H54 (cell line): ENCODE measurements around the gene TSHZ1.

Experiments
- DNase-seq: peaks from one replicate; pipeline ENCODE4 v3.0.0; 2011; ENCODE audit warnings: low spot score, mixed read lengths; ENCODE audit not compliant: insufficient read length
- FAIRE-seq: peaks from 3 replicates; lab custom pipeline; 2011; peaks lifted over from hg19 to GRCh38; lab: Jason Lieb, UNC
- POLR2A ChIP-seq: IDR thresholded peaks from 2 replicates; pipeline ENCODE4 v1.6.1; 2011; ENCODE audit warnings: low read depth, mild to moderate bottlenecking, low read length

Gene TSHZ1

GRCh38 chr18:75261430-75262223, 51.0 kb downstream of the TSHZ1 start:
- FAIRE-seq (no peak), DNase-seq (no peak)
- no peak for TF ChIP-seq POLR2A

DNA sequence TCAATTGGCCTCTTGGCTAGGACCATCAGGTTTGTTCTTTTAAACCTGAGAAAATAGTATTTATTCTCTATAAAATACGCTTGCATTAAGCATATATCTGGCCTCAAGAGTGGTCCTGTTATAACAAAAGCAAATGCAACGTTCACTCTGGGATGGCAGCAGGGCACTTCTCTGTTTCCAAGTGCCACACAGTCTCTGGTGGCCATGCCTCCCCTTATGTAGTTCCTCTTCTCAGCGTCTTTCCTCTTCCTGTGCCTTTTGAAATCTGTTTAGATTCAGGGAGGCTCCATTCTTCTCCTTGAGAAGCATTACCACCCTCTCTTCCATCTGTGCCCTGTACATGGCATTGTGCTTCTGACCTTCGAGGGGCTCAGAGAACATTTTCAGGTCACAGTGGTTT, 51.9 kb downstream of the TSHZ1 start:
- DNase-seq (no peak), FAIRE-seq (no peak)
- TF ChIP-seq POLR2A: no peak

GRCh38 chr18:75264195-75264594, 53.6 kb downstream of the TSHZ1 start:
- no peak for DNase-seq
- TF ChIP-seq POLR2A: no peak
- FAIRE-seq: no peak

DNA sequence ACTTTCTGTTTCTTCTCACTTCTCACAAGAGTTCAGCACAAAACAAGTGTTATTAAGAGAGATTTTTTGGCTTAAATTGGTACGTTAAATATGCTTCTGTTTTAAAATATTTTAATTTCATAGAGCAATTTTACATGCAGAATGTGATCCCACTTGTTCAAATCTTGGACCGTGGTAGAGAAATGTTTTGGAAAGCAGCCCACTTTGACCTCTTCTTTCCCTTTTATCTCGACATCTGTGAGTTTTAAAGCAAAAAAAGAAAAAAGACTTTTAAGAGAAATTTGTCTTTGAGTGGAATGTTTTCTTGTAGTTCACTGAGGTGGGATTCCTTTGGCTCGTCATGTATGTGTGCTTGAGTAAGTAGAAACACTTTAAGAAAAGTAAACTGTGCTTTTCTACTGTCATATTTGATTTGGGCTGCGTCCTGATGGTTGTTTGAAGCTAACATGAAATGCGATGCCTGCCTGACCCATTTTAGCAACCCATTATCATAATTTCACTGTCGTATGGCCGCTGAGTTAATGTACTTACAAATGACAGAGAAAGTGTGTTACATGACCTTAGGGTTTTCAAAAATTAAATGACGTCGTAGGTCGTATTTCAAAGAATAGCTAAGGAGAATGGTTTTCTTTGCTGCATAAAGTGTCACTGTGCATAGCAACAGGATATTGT, 54.5 kb downstream of the TSHZ1 start:
- no peak for FAIRE-seq

DNA sequence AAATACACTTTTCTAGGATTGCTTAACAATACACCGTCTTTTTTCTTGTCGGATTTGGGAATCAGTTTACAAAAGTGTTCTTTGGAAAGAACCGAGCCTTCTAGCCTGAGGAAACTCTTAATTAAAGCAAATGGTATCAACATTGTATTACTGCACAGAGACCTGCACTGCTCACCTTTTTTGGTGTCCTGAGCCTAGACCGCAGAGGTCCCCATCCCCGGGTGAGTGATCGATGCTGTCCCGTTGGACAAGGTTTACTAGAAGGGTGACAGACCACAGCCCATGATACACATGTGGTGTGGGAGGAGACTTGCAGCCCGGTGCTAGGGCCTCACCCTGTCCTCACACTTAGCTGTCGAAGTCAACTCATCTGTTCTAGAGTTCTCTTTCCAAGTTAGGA, 55.3 kb downstream of the TSHZ1 start:
- DNase-seq (no peak), FAIRE-seq (no peak)
- no peak for TF ChIP-seq POLR2A

More for the DNA sequence above, 54.5 kb downstream of the TSHZ1 start:
- no peak for TF ChIP-seq POLR2A
- DNase-seq: no peak

DNA sequence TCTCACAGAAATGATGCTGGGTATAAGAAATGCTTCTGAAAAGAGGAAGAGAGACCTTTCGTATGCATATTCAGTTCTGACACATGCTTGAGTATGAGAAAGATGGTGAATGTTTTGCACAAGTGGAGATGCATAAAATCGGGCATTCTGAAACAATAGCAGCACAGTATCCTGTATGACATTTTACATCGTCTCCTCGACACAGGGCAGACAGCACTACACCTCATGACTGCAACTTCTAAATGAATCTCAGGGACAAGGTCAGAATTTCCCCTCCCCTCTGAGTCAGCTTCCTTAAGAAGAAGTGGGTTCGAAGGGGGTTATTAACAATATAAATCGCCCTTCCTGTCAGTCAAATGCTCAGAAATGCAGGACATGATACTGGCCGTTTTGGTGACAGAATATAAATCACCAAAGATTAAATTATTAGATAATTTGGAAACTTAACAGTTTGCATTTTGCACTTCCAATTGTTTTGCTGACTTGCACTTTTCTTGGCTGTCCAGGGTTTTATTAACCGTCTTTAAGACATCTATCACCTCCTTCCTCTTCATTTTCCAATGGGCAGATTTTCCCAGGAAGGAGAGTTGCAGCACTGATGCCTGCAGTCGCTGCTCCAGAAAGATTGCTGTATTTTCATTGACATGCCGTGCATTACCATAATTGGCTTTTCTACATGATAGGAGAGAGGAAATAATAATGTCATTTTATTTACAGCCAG, 57.2 kb downstream of the TSHZ1 start:
- FAIRE-seq: no peak
- no peak for DNase-seq
- no peak for TF ChIP-seq POLR2A

- TF ChIP-seq POLR2A: no peak
- no peak for FAIRE-seq
These were observed 57.7 kb downstream of the TSHZ1 start for GRCh38 chr18:75268364-75268646.

GRCh38 chr18:75269124-75269680, 58.6 kb downstream of the TSHZ1 start:
- FAIRE-seq: no peak
- no peak for TF ChIP-seq POLR2A
- no peak for DNase-seq

More at GRCh38 chr18:75268364-75268646, 57.7 kb downstream of the TSHZ1 start:
- no peak for DNase-seq

DNA sequence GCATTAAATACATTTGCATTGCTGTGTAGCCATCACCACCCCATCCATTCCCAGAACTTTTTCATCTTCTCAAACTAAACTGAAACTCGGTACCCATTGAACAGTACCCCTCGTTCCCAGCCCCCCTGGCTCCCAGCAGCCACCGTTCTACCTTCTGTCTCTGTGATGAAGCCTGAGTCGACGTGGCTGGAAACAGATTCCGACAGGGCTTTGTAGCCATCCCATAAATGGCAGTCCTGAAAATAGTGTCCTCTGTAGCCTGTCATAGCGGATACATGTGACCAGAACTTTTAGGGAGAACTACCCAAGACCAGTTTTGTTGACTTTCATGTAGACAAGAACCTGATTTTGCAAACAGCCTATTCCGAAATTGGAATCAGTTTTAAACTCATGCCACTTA, 59.1 kb downstream of the TSHZ1 start:
- no peak for DNase-seq
- no peak for FAIRE-seq
- no peak for TF ChIP-seq POLR2A

GRCh38 chr18:75271952-75272351, 61.4 kb downstream of the TSHZ1 start:
- TF ChIP-seq POLR2A: no peak
- no peak for DNase-seq
- no peak for FAIRE-seq

DNA sequence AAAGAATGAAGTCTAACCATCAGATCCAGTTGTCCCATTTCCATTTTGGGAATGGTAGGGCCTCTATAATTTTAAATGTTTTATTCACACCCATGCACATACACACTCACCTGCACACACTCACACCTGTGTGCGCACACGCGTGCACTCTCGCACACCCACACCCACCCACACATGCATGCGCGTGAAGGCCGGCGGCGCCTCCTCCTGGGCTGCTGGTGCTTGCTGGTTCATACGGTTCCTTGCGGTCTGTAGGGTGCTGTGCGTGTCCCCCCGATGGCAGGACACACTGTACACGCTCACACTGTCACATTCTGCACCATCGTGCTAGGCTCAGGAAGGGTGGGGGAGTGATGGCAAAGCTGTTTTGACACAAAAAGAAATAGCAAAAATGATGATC, 63.2 kb downstream of the TSHZ1 start:
- DNase-seq (no peak), FAIRE-seq (no peak)
- no peak for TF ChIP-seq POLR2A

DNA sequence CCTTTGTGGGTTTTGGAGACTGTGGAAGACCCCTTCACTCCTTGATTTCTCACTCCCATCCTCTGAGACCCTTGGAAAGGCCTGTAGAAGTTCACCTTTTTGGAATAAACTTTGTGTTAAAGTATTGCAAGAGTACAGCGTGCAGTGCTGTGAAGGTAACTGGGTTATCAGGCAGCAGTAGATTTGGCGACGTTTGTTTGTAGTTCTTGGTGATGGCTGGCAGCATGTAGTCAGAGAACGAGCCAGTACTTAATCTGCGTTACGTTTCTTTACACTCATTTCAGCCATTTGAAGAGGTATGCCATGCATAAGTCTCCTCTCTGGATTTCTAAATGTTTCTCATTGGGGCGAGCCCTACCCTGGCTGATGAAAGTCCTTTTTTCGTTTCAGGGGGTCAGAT, 64.6 kb downstream of the TSHZ1 start:
- FAIRE-seq: no peak
- DNase-seq: no peak
- no peak for TF ChIP-seq POLR2A

DNA sequence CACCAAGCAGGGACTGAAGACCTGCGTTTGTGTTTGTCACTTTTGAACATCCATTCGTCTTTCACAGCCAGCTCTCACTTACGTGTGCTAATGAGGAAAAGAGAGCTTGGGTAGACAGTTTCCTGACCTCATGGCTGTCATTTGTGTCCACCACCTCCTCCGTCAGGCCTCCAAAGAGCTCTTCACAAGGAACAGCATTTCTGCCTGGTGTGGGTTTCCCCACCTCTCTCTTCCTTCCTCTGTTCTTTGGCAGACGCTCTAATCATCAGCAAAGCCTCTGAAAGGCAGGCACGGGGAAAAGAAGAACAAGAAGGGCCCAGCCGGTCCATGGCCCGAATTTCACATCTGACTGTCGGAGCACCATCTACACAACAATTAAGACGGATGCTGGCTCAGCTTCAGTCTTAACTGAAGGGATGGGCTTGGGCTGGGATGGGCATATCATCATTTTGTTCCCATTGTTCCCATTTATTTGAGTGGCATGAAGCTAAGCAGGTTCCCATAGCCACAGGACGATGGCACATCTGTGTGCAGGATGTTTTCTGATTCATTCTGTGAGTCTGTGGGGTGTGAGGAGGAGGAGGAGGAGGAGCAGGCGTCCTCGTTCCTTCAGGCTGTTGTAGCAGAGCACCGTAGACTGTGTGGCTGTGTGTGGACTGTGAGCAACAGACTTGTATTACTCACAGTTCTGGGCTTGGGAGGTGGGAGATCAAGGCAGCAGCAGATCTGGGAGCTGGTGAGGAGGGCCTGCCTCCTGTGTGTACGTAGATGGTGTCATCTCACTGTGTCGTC, 66.4 kb downstream of the TSHZ1 start:
- no peak for TF ChIP-seq POLR2A
- no peak for DNase-seq
- no peak for FAIRE-seq
